Loucy (cell line): ENCODE measurements around the gene EYA3.

Source experiments
- H2AFZ ChIP-seq: fragments of 200-600 bp; sonication (generic); 2 replicates; pipeline ENCODE4 v1.6.0; 2016; ENCODE audit warnings: antibody characterized with exemption, mild to moderate bottlenecking, low read length, moderate library complexity
- H3F3A ChIP-seq: fragments of 200-600 bp; 2 replicates; pipeline ENCODE4 v1.6.0; 2016; ENCODE audit warnings: antibody characterized with exemption, low read depth, mild to moderate bottlenecking
- H3K27me3 ChIP-seq: fragments of 200-600 bp; sonication (generic); 2 replicates; pipeline ENCODE4 v1.6.1; 2014; ENCODE audit warnings: low read length, mild to moderate bottlenecking; ENCODE audit not compliant: insufficient read depth, poor library complexity, severe bottlenecking
- H3K36me3 ChIP-seq: fragments of 200-600 bp; sonication (generic); 2 replicates; pipeline ENCODE4 v1.6.1; 2016; ENCODE audit warnings: low read length; ENCODE audit not compliant: insufficient read depth
- H3K4me1 ChIP-seq: fragments of 200-600 bp; sonication (generic); 2 replicates; pipeline ENCODE4 v1.5.1; 2014; ENCODE audit warnings: low read length, mild to moderate bottlenecking; ENCODE audit not compliant: insufficient read depth, poor library complexity, severe bottlenecking
- H3K4me2 ChIP-seq: fragments of 200-600 bp; sonication (generic); 2 replicates; pipeline ENCODE4 v1.6.0; 2014; ENCODE audit warnings: antibody characterized with exemption, low read length, low read depth, mild to moderate bottlenecking; ENCODE audit not compliant: poor library complexity, severe bottlenecking
- H3K4me3 ChIP-seq: fragments of 200-600 bp; sonication (generic); 2 replicates; pipeline ENCODE4 v1.5.1; 2014; ENCODE audit warnings: low read length, mild to moderate bottlenecking, mixed read lengths; ENCODE audit not compliant: poor library complexity, severe bottlenecking
- H3K79me2 ChIP-seq: fragments of 200-600 bp; sonication (generic); 2 replicates; pipeline ENCODE4 v1.6.1; 2014; ENCODE audit warnings: low read length; ENCODE audit not compliant: insufficient read depth
- H3K9ac ChIP-seq: fragments of 200-600 bp; sonication (generic); 2 replicates; pipeline ENCODE4 v1.6.0; 2014; ENCODE audit warnings: mild to moderate bottlenecking, low read depth, low read length, moderate library complexity; ENCODE audit not compliant: poor library complexity, severe bottlenecking
- H3K9me2 ChIP-seq: fragments of 200-600 bp; sonication (generic); replicated peaks from 2 replicates; pipeline ENCODE4 v1.6.1; 2016; ENCODE audit warnings: low read depth, low read length, mixed read lengths
- H3K9me3 ChIP-seq: fragments of 200-600 bp; sonication (generic); 2 replicates; pipeline ENCODE4 v1.6.1; 2014; ENCODE audit warnings: mild to moderate bottlenecking, antibody characterized with exemption, low read length, low read depth; ENCODE audit not compliant: insufficient read depth
- H4K20me1 ChIP-seq: fragments of 200-600 bp; sonication (generic); 2 replicates; pipeline ENCODE4 v1.6.0; 2014; ENCODE audit warnings: antibody characterized with exemption, low read length, mild to moderate bottlenecking; ENCODE audit not compliant: insufficient read depth, poor library complexity, severe bottlenecking
- EZH2phosphoT487 ChIP-seq: fragments of 200-600 bp; IDR thresholded peaks from 2 replicates; pipeline ENCODE4 v1.6.1; 2018; ENCODE audit warnings: antibody characterized with exemption, mild to moderate bottlenecking, moderate library complexity, borderline replicate concordance
- TF ChIP-seq, protein P1 (sequence below): fragments of 200-600 bp; sonication (generic); conservative IDR thresholded peaks from 2 replicates; pipeline ENCODE4 v1.5.1; 2014; ENCODE audit warnings: mild to moderate bottlenecking, antibody characterized with exemption, low read length

EYA3 gene

DNA sequence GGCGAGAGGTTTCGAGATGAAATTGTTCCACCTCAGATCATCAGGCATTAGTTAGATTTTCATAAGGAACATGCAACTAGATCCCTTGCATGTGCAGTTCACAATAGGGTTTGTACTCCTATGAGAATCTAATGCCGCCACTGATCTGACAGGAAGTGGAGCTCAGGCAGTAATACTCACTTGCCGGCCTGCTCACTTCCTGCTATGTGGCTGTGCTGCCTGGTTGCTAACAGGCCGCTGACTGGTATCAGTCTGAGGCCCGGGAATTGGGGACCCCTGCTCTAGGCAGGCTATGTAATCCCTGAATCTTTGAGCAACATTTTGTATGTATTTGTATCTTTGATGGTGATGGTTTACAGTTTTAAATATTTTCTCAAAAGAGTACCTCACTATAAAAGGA is 96.1 kb downstream of the EYA3 start:
- Histone ChIP-seq H3K27me3 (no peaks in the 10 kb centered on the region), H3K9ac (peak overlapping the region; percentile 67), H3K79me2 (no peaks in the 10 kb centered on the region), H3K4me2 (peak overlapping the region; percentile 53), H4K20me1 (no peaks in the 10 kb centered on the region), H2AFZ (peak overlapping the region; percentile 49), H3K9me2 (no peaks in the 10 kb centered on the region), H3K4me1 (peaks cover 11% of the 10 kb centered on the region), H3F3A (no peaks in the 10 kb centered on the region), H3K9me3 (no peaks in the 10 kb centered on the region), H3K4me3 (no peak overlapping the region), H3K36me3 (peaks cover 71% of the 10 kb centered on the region; the same call in 1 of the 2 replicates)
- TF ChIP-seq EZH2phosphoT487: no peak
- TF ChIP-seq, protein P1, sequence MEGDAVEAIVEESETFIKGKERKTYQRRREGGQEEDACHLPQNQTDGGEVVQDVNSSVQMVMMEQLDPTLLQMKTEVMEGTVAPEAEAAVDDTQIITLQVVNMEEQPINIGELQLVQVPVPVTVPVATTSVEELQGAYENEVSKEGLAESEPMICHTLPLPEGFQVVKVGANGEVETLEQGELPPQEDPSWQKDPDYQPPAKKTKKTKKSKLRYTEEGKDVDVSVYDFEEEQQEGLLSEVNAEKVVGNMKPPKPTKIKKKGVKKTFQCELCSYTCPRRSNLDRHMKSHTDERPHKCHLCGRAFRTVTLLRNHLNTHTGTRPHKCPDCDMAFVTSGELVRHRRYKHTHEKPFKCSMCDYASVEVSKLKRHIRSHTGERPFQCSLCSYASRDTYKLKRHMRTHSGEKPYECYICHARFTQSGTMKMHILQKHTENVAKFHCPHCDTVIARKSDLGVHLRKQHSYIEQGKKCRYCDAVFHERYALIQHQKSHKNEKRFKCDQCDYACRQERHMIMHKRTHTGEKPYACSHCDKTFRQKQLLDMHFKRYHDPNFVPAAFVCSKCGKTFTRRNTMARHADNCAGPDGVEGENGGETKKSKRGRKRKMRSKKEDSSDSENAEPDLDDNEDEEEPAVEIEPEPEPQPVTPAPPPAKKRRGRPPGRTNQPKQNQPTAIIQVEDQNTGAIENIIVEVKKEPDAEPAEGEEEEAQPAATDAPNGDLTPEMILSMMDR: no peak

DNA sequence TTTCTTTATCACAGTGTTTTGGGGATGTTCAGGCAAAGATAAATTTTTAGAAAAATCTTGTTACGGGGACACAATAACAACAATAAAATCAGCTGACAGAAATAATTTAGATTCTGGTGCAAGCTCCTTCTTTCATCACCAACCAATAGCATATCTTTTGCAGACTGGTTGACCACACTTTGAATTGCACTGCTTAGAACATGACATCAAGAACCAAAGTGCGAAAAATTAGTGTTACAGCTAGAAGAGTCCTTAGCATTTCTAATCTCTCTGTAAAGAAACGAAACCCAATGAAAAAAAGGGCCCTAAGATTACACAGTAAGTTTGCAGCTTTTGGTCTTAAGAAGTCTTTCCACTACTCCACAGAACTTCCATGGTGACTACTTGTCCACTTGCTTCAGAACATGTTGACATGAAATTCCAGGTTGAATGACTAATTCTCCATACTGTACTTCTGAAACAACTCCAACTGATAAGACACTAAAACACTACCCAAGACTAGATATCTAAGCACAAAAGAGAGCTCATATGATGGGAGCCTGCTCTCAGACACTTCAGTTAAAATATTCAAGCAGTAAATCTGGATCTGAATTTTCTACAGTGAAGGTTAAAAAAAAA is 97.4 kb downstream of the EYA3 start:
- no peaks in the 10 kb centered on the region for H3K9me3 ChIP-seq
- no peaks in the 10 kb centered on the region for H3K27me3 ChIP-seq
- TF ChIP-seq, protein P1: no peak
- TF ChIP-seq EZH2phosphoT487: no peak
- H2AFZ ChIP-seq: no peak overlapping the region
- no peak overlapping the region for H3K9ac ChIP-seq
- no peaks in the 10 kb centered on the region for H3K9me2 ChIP-seq
- no peaks in the 10 kb centered on the region for H4K20me1 ChIP-seq
- H3K4me3 ChIP-seq: no peak overlapping the region
- no peaks in the 10 kb centered on the region for H3K79me2 ChIP-seq
- no peaks in the 10 kb centered on the region for H3F3A ChIP-seq
- peaks cover 65% of the 10 kb centered on the region; the same call in 1 of the 2 replicates for H3K36me3 ChIP-seq
- no peak overlapping the region for H3K4me2 ChIP-seq
- H3K4me1 ChIP-seq: peaks cover 11% of the 10 kb centered on the region

DNA sequence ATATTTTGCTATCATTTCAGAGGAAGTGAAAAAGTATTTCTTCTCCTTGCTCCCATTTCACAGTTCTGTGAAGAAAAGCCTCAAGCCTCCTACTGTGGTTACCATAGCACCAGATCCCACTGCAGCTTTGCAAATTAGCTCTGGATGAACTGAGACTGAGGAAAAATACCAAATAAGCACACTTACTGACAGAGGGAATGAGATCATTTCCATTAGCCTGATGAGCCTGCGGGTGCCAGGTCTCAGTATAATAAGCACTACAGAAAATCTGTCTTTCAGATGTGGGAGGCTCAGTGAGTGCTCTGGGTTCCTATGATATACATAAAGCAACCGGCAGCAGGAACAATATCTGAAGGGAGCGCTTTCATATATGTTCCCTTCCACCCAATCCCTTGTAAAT is 107.3 kb downstream of the EYA3 start:
- Histone ChIP-seq H3K4me2 (no peak overlapping the region), H3K4me1 (no peaks in the 10 kb centered on the region), H3K4me3 (no peak overlapping the region), H3K9me3 (no peaks in the 10 kb centered on the region), H3K36me3 (no peaks in the 10 kb centered on the region), H3K27me3 (no peaks in the 10 kb centered on the region), H3F3A (no peaks in the 10 kb centered on the region), H3K9me2 (no peaks in the 10 kb centered on the region), H2AFZ (no peak overlapping the region), H4K20me1 (no peaks in the 10 kb centered on the region), H3K79me2 (no peaks in the 10 kb centered on the region), H3K9ac (no peak overlapping the region)
- TF ChIP-seq EZH2phosphoT487: no peak
- TF ChIP-seq, protein P1: no peak
